Progenitor cell of endocrine pancreas (in vitro differentiated cells): Measurements from ENCODE around the gene GPRC5C. TPM values are rescaled to one million over a fixed set of nuclear protein-coding genes. Genes with fewer than 3 reads are reported as not detected.

Experiments used
- DNase-seq: peaks from one replicate; pipeline ENCODE4 v3.0.0; 2021; ENCODE audit warnings: low spot score; ENCODE audit not compliant: unreplicated experiment
- H3K27ac Mint-ChIP-seq: 2 replicates; pipeline ENCODE4 v1.8.0; 2021; ENCODE audit warnings: mild to moderate bottlenecking, moderate library complexity, mixed read lengths
- H3K27me3 Mint-ChIP-seq: 2 replicates; pipeline ENCODE4 v1.8.0; 2021; ENCODE audit warnings: mixed read lengths
- H3K36me3 Mint-ChIP-seq: 2 replicates; pipeline ENCODE4 v1.8.0; 2022; ENCODE audit warnings: mixed read lengths; ENCODE audit not compliant: insufficient read depth
- H3K4me1 Mint-ChIP-seq: 2 replicates; pipeline ENCODE4 v1.8.0; 2021; ENCODE audit warnings: low read depth, mixed read lengths
- H3K4me3 Mint-ChIP-seq: 2 replicates; pipeline ENCODE4 v1.8.0; 2021; ENCODE audit warnings: low read depth, mild to moderate bottlenecking, moderate library complexity, mixed read lengths
- H3K9me3 Mint-ChIP-seq: 2 replicates; pipeline ENCODE4 v1.8.0; 2021; ENCODE audit warnings: low read depth, mixed read lengths
- CTCF ChIP-seq: fragments of 200-600 bp; sonication (generic); IDR thresholded peaks from one replicate; pipeline ENCODE4 v1.5.0; 2021; ENCODE audit warnings: antibody characterized with exemption, mild to moderate bottlenecking; ENCODE audit not compliant: unreplicated experiment
- total RNA-seq: library from RNA; stranded (reverse); gene quantifications from 2 replicates; pipeline ENCODE4 v1.2.1, GENCODE V29; 2021

The GPRC5C gene
- total RNA-seq, 1 donor from 2014 or later: 207 TPM

GRCh38 chr17:74448756-74449155 lies 16.9 kb downstream of the GPRC5C start:
- Mint-ChIP-seq H3K36me3 (peaks cover 19% of the 10 kb centered on the region), H3K9me3 (no peaks in the 10 kb centered on the region), H3K4me1 (peaks cover 13% of the 10 kb centered on the region), H3K4me3 (no peak overlapping the region), H3K27me3 (no peaks in the 10 kb centered on the region), H3K27ac (no peak overlapping the region)
- DNase-seq: no peak
- TF ChIP-seq CTCF: no peak

GRCh38 chr17:74449306-74449705 lies 17.4 kb downstream of the GPRC5C start:
- no peak for TF ChIP-seq CTCF
- H3K27me3 Mint-ChIP-seq: no peaks in the 10 kb centered on the region
- H3K9me3 Mint-ChIP-seq: no peaks in the 10 kb centered on the region
- H3K36me3 Mint-ChIP-seq: peaks cover 19% of the 10 kb centered on the region
- H3K27ac Mint-ChIP-seq: no peak overlapping the region
- DNase-seq: no peak
- H3K4me1 Mint-ChIP-seq: peaks cover 9% of the 10 kb centered on the region
- no peak overlapping the region for H3K4me3 Mint-ChIP-seq

GRCh38 chr17:74449773-74450172 lies 17.9 kb downstream of the GPRC5C start:
- Mint-ChIP-seq H3K4me3 (no peak overlapping the region), H3K27ac (peak overlapping the region; percentile 34), H3K9me3 (no peaks in the 10 kb centered on the region), H3K27me3 (no peaks in the 10 kb centered on the region), H3K4me1 (peaks cover 11% of the 10 kb centered on the region), H3K36me3 (peaks cover 16% of the 10 kb centered on the region)
- no peak for TF ChIP-seq CTCF
- DNase-seq: no peak

GRCh38 chr17:74450231-74450630 lies 18.3 kb downstream of the GPRC5C start:
- peaks cover 16% of the 10 kb centered on the region for H3K4me1 Mint-ChIP-seq

GRCh38 chr17:74450925-74451403 lies 19.1 kb downstream of the GPRC5C start:
- peaks cover 19% of the 10 kb centered on the region for H3K4me1 Mint-ChIP-seq

More at GRCh38 chr17:74450231-74450630, 18.3 kb downstream of the GPRC5C start:
- TF ChIP-seq CTCF: no peak
- H3K27ac Mint-ChIP-seq: peak overlapping the region; percentile 34
- H3K9me3 Mint-ChIP-seq: no peaks in the 10 kb centered on the region
- H3K27me3 Mint-ChIP-seq: no peaks in the 10 kb centered on the region
- DNase-seq: no peak
- no peak overlapping the region for H3K4me3 Mint-ChIP-seq
- peaks cover 15% of the 10 kb centered on the region for H3K36me3 Mint-ChIP-seq

More at GRCh38 chr17:74450925-74451403, 19.1 kb downstream of the GPRC5C start:
- Mint-ChIP-seq H3K27me3 (no peaks in the 10 kb centered on the region), H3K27ac (no peak overlapping the region), H3K36me3 (peaks cover 15% of the 10 kb centered on the region), H3K9me3 (no peaks in the 10 kb centered on the region), H3K4me3 (no peak overlapping the region)
- TF ChIP-seq CTCF: no peak
- no peak for DNase-seq
